NCI-H187 (cell line): ENCODE results near the gene CAVIN2.

ENCODE experiments used
- DNase-seq, 2 experiments: peaks; one replicate each; lab custom pipeline; 2025; lab: John Stamatoyannopoulos, UW

Gene CAVIN2

DNA sequence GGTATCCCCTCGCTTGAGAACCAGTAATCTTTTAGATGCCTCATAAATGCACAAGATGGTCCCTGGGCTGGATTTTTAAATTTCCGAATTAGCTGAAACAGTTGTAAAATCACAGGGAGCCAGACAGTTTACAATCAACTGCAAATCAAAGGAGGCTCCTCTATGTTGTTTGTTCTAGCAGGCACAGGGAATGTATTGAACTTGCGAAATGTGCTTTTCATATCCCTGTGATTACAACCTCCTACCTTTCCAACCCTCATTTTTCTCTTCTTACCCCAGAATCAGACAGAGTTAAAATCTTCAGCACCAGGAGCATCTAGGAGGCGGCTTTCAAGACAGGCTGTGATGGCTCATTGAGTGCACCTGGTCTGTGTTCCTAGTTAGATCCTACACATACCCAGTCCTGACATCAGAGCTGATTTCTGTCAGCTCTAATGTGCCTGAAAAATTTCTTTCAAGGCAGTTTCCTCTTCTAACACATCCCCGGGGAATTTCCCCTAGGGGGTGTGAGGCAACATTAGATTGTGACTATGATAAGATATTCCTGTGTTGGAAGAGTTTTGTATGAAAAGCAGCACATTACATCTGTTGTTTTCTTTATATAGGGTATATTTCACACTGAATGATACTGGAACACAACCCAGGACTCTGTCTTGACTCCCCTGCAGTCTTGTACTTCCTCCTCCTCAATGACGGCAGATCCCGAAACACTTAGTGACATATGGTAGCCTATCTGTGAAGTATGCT, 17.9 kb upstream of the CAVIN2 start:
- no peak for DNase-seq

DNA sequence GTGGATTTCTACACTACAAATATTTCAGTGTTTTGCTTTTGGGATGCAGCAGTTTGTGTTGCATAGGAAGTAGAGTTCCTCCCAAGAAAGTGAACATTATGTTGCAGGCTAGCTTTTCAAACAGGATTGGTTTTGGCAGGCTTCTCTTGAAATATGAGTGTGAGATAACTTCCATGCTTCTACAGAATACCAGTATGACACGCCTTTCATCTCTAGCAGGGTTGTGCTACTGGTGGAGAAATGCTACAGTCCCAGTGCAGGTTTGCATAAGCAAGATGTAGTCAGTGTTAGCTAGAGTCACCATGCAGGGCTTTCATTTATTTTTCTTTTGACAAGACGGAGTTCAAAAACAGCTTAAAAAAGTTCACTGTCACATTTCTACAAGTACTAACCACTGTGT, 17.1 kb upstream of the CAVIN2 start:
- no peak for DNase-seq

DNA sequence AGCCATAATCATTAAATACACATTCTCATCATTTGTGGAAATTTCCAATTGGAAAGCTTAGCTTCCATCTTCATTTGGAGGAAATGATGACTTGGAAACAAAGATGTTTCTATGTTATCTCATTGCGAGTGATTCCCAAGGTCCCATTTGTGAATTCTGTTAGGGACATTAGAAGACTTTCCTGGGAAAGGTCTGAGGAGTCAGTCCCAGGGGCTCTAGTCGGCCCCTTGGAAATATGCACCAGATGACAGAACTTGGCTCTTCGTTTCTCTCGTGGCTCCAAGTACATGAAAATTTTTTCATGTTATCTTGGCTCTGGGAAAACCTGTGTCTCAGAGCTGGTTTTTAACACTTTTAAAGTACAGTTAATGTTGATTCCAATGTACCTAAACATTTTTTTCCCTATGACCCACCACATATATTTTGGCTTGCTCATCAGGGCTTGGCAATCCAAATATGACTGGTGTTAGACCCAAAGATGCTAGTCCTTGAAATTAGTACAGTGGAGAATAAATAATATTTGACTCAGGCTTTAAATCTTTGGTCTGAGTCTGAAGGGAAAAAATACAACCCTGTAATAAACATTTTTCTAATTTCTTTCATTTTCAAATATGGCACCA, 15.4 kb upstream of the CAVIN2 start:
- DNase-seq = no peak

GRCh38 chr2:191860760-191861466, 14.0 kb upstream of the CAVIN2 start:
- DNase-seq = no peak

- DNase-seq = no peak
Measured at GRCh38 chr2:191859681-191860080, 12.8 kb upstream of the CAVIN2 start.

- no peak for DNase-seq
Measured at GRCh38 chr2:191857886-191858285, 11.0 kb upstream of the CAVIN2 start.

DNA sequence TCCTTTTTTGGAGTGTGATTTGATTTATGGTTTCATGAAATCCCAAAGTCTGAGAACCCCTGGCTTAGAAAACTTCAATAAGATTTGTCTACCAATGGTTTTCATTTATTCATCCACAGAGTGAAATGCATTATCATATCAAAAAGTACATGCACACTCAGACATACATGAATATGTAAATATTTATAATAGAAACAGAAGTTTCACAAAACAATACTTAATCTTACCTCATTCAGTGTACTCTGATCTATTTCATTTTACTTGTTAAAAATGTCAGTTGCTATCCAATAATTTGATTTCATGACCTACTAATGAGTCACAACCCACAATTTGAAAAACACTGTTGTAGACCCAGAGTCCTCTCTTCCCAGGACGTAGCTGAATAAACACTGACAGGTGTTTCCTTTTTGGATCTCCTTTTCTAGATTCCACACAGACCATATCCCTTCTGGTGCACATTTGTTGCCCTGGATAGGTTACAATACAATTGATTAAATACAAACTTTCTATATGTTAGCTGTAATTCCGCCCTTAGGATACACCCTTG, 10.4 kb upstream of the CAVIN2 start:
- DNase-seq = no peak

- DNase-seq = no peak
Measured at GRCh38 chr2:191856111-191856876, 9.4 kb upstream of the CAVIN2 start.

GRCh38 chr2:191855382-191855781, 8.5 kb upstream of the CAVIN2 start:
- DNase-seq = no peak

DNA sequence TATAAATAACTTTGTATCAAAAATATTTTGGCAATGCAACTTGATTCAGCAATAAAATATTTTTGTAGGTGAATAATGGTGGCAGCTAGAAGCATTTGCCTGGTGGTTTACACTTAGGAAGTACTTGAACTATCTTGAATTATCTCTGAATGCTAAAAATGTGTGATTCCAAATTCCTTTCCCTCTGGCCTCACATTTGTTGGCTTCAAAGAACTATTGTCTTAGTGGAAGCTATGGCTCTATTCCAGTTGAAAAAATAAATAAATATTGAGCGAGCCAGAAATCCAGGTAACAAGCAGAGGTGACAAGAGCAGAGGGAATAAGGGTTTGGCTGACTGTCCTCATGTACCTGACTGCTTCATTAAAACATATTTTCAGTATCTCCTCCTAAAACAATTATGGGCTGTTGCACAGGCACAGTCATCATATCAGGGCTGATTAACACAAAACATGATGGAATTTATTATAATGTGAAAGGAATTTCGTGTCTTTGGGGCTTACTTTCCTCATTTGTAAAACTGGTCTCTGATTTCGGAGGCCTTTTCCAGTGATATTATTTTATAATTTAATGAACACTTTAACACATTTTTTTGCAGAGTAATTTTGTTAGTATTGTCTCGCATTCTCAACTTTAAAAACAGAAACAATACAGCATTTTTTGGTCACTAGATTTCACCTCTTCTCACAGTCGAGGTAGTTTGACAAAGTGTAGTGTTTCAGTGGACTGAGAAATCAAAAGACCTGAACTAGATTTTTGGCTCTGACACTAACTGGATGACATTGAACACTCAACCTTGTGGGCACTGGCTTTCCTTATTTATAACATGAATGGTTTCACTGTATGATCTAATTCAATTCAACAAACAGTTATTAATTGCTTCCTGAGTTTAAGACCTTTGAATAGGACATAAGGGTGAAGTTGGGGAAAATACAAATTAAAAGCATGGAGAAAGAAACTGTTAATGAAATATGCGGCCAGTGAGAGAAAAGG, 7.8 kb upstream of the CAVIN2 start:
- no peak for DNase-seq

DNA sequence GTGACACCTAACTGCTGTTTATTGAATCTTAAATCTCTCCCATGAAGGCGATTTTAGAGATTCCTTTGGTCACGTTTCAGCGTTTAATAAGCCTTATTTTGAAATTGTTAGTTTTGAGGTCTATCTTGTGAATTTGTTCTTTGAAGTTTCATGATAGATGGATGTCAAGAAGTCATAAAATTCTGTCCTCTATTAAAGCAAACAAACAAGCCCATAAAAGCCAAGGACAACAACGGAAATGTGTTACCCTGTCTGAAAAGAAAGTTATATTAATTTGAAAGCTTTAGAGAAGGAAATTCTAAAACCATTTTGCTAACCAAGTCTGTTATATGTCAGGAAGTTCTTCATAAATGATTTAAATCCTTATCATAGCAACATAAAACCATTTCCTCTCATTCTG, 7.0 kb upstream of the CAVIN2 start:
- DNase-seq = no peak

DNA sequence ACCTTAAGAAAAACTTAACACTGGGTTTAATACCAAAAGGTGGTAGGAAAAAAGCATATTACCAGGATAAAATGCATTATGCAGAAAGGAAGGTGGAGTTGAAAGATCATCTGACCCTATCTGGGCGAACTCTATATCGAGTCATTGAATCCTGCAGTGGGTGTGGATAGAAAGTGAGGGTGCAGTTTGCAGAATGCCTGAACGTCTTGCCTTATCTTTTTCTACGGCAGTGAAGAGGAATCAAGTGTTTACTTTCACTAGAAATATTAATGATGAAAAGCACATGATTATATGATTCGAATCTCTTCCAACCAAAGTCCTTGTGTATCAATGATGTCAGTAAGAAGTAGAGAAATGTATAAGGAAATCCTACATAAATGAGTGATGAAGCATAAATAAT, 4.3 kb upstream of the CAVIN2 start:
- DNase-seq = no peak

- no peak for DNase-seq
Measured at GRCh38 chr2:191848771-191849767, 2.2 kb upstream of the CAVIN2 start.

GRCh38 chr2:191847764-191848163, 876 bp upstream of the CAVIN2 start:
- DNase-seq = peak; percentile 8 to 37

GRCh38 chr2:191845876-191846514, 893 bp downstream of the CAVIN2 start:
- DNase-seq = no peak

DNA sequence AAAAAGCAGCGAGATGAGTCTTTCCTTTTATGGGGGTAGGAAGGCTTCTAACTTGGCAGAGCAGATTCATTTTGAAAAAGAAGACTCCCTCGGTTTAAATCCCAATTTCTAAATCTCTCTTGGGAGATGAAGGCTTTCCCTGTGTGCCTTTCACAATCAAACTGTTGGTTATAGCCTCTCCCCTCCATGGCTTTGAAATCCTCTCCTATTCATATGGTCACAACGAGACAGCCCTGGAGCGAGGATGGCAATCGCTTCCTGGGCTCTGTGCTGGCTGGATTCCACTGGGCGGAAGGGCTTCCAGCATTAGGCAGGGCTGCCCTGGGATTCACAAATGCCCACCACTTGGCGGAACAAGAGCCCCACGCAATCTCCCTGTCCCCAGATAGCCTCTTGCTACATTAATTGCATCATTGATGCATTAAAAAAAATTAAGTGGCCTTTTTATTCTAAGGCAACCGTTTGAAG, 1.6 kb downstream of the CAVIN2 start:
- DNase-seq = no peak

DNA sequence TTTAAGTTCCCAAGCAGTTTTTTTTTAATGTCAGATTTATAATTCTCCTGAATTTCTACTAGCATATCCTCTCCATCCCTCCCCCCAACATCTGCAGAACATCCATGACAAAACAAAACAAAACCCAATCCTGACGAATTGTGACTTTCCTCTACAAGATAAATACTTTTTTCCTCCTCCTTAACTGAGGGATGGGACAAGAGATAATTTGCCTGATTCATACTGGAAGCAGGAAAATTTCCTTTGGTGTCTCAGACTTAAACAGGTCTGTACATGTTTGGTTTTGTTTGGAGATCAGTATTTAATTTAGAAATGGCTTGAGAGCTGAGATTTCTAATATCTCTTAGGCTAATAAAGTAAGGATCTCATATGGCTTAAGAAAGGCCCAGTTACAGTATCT, 2.2 kb downstream of the CAVIN2 start:
- DNase-seq = no peak

DNA sequence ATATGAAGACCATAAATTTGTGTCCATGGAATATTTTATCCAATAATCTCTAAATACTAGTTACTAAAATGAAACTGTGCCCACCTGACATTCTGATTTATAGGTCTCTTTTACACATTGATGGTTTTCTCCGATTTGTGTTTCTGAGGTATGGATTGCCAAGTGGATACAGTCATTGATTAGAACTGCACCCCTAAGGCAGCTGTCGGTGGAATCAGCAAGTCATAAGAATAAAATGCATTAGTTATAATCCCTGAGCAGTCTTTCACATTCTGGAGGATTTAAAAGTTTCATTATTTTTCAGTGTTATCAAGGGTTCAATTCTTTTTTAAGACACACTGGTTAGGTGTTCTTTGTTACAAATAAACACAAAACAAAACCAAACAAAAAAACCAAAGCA, 6.0 kb downstream of the CAVIN2 start:
- DNase-seq = no peak
